Cardiac muscle cell (in vitro differentiated cells and primary cell): ENCODE data around the gene SLC4A11. TPM values are rescaled to one million over a fixed set of nuclear protein-coding genes. Genes with fewer than 3 reads are reported as not detected.

Source experiments
- DNase-seq, 2 donors: peaks; one replicate each; pipeline versions ENCODE4 v3.0.0 to v3.0.0-alpha.2; 2010 to 2017; ENCODE audit warnings: low read depth in 1 of 2, low spot score in 1 of 2
- H3K27ac ChIP-seq: fragments of 200-600 bp; sonication (generic); 2 replicates; pipeline ENCODE4 v1.5.1; 2016
- H3K27me3 ChIP-seq: fragments of 200-600 bp; sonication (generic); 2 replicates; pipeline ENCODE4 v1.6.0; 2016; ENCODE audit warnings: control low read depth
- H3K36me3 ChIP-seq: fragments of 200-600 bp; sonication (generic); 2 replicates; pipeline ENCODE4 v1.5.1; 2016; ENCODE audit warnings: control low read depth
- H3K4me1 ChIP-seq: fragments of 200-600 bp; sonication (generic); 2 replicates; pipeline ENCODE4 v1.8.1; 2017; ENCODE audit warnings: low read depth, mild to moderate bottlenecking, mixed run types
- H3K4me3 ChIP-seq: fragments of 200-600 bp; sonication (generic); 2 replicates; pipeline ENCODE4 v1.5.1; 2016; ENCODE audit warnings: mild to moderate bottlenecking
- H3K9me3 ChIP-seq: fragments of 200-600 bp; sonication (generic); 2 replicates; pipeline ENCODE4 v1.5.1; 2017; ENCODE audit warnings: low read depth, mild to moderate bottlenecking, control low read depth
- polyA plus RNA-seq: library from polyadenylated mRNA; unstranded; fragments of >200 nt; fragmentation: Nextera tagmentation; extraction: Ambion mirVana; gene quantifications from 2 replicates; pipeline ENCODE4 v1.2.1, GENCODE V29; 2016
- total RNA-seq: library from RNA; depleted of rRNA; stranded (reverse); fragments of >200 nt; gene quantifications from 2 replicates; pipeline ENCODE4 v1.2.3, GENCODE V29; 2016
- TF ChIP-seq, protein P1 (sequence below): IDR thresholded peaks from 2 replicates; pipeline ENCODE4 v1.5.1; 2012; ENCODE audit warnings: low read depth, mild to moderate bottlenecking, low read length

Gene SLC4A11
- total and polyA plus RNA-seq, 2 experiments from 2014 or later: 0.12 TPM; not detected in 1

DNA sequence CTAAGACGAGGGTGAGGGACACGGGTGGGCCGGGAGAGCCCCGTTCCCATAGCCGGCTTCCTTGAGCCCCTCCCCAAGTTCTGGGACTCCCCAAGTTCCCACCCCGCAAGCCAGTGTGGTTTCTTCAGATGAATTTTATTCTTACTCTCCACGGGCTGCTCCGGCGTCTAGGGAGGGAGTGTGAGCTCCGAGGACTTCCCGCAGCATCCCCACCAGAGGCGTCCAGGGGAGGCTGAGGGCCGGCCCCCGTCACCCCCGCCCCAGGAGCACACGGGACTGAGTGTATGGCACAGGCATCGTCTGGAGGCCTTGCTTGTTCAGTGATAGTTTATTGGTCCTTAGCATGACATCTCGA, 10.0 kb upstream of the SLC4A11 start:
- Histone ChIP-seq H3K27ac (no peak overlapping the region), H3K36me3 (peaks cover 8% of the 10 kb centered on the region), H3K4me3 (no peak overlapping the region), H3K4me1 (no peaks in the 10 kb centered on the region), H3K9me3 (no peaks in the 10 kb centered on the region), H3K27me3 (peaks cover 41% of the 10 kb centered on the region)
- TF ChIP-seq, protein P1, sequence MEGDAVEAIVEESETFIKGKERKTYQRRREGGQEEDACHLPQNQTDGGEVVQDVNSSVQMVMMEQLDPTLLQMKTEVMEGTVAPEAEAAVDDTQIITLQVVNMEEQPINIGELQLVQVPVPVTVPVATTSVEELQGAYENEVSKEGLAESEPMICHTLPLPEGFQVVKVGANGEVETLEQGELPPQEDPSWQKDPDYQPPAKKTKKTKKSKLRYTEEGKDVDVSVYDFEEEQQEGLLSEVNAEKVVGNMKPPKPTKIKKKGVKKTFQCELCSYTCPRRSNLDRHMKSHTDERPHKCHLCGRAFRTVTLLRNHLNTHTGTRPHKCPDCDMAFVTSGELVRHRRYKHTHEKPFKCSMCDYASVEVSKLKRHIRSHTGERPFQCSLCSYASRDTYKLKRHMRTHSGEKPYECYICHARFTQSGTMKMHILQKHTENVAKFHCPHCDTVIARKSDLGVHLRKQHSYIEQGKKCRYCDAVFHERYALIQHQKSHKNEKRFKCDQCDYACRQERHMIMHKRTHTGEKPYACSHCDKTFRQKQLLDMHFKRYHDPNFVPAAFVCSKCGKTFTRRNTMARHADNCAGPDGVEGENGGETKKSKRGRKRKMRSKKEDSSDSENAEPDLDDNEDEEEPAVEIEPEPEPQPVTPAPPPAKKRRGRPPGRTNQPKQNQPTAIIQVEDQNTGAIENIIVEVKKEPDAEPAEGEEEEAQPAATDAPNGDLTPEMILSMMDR: no peak
- DNase-seq: no peak

DNA sequence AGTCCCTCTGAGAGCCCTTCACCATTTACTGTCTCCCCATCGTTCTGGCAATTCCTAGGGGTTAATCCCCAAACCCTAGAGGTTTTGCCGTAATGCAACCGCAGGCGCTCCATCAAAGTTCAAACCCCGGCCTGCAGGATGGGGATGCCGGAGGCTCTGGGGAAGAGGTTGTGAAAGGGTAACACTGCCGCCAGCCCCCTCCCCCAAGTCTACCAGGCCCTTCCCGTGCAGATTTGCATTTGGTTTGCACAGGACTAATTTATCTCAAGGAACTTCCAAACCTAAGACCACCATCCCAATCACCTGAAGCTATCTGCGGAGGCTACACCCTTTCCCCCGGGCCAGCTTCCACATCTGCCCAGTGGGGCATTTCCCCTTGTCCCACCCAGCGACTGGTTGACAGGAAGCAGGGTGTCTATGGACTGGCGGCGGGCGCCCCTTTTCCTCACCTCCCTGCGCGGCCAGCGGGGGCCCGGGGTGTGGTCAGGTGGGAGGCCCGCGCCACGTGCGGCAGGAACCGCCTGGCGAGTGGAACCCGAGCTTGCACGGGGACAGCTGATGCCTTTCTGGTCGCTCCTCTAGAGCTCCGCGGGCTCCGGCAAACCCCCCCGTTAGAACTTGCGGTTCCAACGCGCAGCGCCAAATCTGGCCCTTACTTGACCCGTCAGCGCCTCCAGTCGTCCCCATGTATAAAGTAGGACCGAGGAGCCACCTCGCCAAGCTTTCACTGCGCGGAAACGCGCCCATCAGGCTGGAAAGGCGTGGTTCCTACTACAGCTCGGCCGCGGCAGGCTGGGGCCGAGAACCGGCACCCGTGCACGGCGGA, 9.4 kb upstream of the SLC4A11 start:
- H3K4me3 ChIP-seq: no peak overlapping the region
- H3K4me1 ChIP-seq: no peaks in the 10 kb centered on the region
- TF ChIP-seq, protein P1: no peak
- peaks cover 47% of the 10 kb centered on the region for H3K27me3 ChIP-seq
- peak; percentile 46 to 49 for DNase-seq
- H3K36me3 ChIP-seq: peaks cover 8% of the 10 kb centered on the region
- no peak overlapping the region for H3K27ac ChIP-seq
- H3K9me3 ChIP-seq: no peaks in the 10 kb centered on the region

DNA sequence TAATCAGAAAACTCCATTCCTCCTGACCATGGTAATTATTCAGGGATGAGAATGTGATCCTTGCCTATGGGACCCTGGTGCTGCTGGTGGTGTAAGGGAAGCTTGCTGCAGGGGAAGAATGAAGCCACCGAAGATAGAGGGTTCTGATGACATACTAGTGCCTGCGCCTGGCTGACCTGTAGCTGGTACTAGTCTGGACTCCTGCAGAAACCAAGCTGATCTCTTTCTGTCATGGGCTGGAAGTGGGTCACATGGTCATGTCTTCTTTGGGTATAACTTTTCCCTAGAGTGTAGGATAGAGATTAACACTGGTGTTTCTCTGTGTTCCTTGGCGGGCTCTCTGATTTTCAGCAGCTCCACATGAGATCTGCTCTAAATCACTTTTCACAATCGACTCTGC, 8.6 kb upstream of the SLC4A11 start:
- H3K36me3 ChIP-seq: peaks cover 7% of the 10 kb centered on the region
- H3K4me3 ChIP-seq: no peak overlapping the region
- peak in 1 of 2 donors; percentile 18 for DNase-seq
- H3K27me3 ChIP-seq: peaks cover 48% of the 10 kb centered on the region
- no peak overlapping the region for H3K27ac ChIP-seq
- H3K9me3 ChIP-seq: no peaks in the 10 kb centered on the region
- H3K4me1 ChIP-seq: no peaks in the 10 kb centered on the region
- TF ChIP-seq, protein P1: no peak

DNA sequence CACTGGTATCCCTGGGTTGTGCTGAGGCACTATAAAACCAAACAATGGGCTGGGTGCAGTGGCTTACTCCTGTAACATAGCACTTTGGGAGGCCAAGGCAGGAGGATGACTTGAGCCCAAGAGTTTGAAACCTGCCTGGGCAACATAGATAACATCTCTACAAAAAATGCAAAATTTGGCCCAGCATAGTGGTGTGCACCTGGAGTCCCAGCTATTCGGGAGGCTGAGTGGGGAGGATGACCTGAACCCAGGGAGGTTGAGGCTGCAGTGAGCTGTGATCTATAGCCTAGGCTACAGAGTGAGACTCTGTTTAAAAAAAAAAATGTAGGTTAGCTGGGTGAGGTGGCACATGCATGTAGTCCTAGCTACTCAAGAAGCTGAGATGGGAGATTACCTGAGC, 7.7 kb upstream of the SLC4A11 start:
- Histone ChIP-seq H3K36me3 (no peaks in the 10 kb centered on the region), H3K4me1 (no peaks in the 10 kb centered on the region), H3K9me3 (no peaks in the 10 kb centered on the region), H3K27me3 (peaks cover 57% of the 10 kb centered on the region), H3K27ac (no peak overlapping the region), H3K4me3 (no peak overlapping the region)
- DNase-seq: no peak
- TF ChIP-seq, protein P1: no peak

DNA sequence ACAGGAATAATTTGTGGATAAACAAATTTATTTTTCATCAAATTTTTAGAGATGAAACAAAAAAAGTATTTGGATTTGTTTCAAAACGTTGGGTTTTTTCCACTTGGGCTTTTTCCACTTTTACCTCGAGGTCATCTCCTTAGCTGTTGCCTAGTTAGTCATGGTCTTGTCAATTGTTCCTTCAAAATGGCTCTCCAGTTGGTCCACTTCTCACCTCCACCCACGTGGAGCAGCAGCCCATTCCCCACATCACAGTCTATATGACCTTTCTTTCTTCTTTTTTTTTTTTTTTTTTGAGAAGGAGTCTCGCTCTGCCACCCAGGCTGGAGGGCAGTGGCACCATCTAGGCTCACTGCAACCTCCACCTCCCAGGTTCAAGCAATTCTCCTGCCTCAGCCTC, 6.7 kb upstream of the SLC4A11 start:
- Histone ChIP-seq H3K27ac (no peak overlapping the region), H3K4me1 (no peaks in the 10 kb centered on the region), H3K27me3 (peaks cover 67% of the 10 kb centered on the region)

More for the DNA sequence above, 6.7 kb upstream of the SLC4A11 start:
- DNase-seq: no peak
- H3K36me3 ChIP-seq: no peaks in the 10 kb centered on the region
- no peaks in the 10 kb centered on the region for H3K9me3 ChIP-seq
- TF ChIP-seq, protein P1: no peak
- H3K4me3 ChIP-seq: no peak overlapping the region
